Neural crest cell (in vitro differentiated cells): Measurements from ENCODE around the gene CD47. TPM values are rescaled to one million over a fixed set of nuclear protein-coding genes. Genes with fewer than 3 reads are reported as not detected.

Experiments used
- DNase-seq: peaks from one replicate; pipeline ENCODE4 v3.0.0; 2021; ENCODE audit warnings: low read depth, mixed read lengths, low spot score
- H3K27ac Mint-ChIP-seq: one replicate; pipeline ENCODE4 v1.8.0; 2021; ENCODE audit warnings: mild to moderate bottlenecking, mixed read lengths; ENCODE audit not compliant: unreplicated experiment
- H3K27me3 Mint-ChIP-seq: 2 replicates; pipeline ENCODE4 v1.8.0; 2021; ENCODE audit warnings: low read depth, mild to moderate bottlenecking, mixed read lengths
- H3K36me3 Mint-ChIP-seq: 2 replicates; pipeline ENCODE4 v1.8.0; 2021; ENCODE audit warnings: low read depth, mild to moderate bottlenecking, mixed read lengths
- H3K4me1 Mint-ChIP-seq: 2 replicates; pipeline ENCODE4 v1.8.0; 2021; ENCODE audit warnings: mixed read lengths
- H3K4me3 Mint-ChIP-seq: one replicate; pipeline ENCODE4 v1.8.0; 2021; ENCODE audit warnings: mild to moderate bottlenecking, mixed read lengths
- H3K9me3 Mint-ChIP-seq: 2 replicates; pipeline ENCODE4 v1.8.0; 2021; ENCODE audit warnings: mixed read lengths
- CTCF ChIP-seq: fragments of 200-600 bp; sonication (generic); conservative IDR thresholded peaks from 2 replicates; pipeline ENCODE4 v1.5.0; 2021; ENCODE audit warnings: antibody characterized with exemption, mild to moderate bottlenecking
- total RNA-seq: library from RNA; stranded (reverse); gene quantifications from 2 replicates; pipeline ENCODE4 v1.2.1, GENCODE V29; 2021

The CD47 gene
- total RNA-seq, 1 donor from 2014 or later: 48.3 TPM

- Mint-ChIP-seq H3K27me3 (no peaks in the 10 kb centered on the region), H3K27ac (no peak overlapping the region), H3K4me1 (peaks cover 20% of the 10 kb centered on the region), H3K36me3 (no peaks in the 10 kb centered on the region), H3K4me3 (no peak overlapping the region), H3K9me3 (peaks cover 2% of the 10 kb centered on the region)
- TF ChIP-seq CTCF: no peak
- DNase-seq: no peak
Measured at GRCh38 chr3:107994181-107994580, 96.7 kb downstream of the CD47 start.

GRCh38 chr3:107993771-107994170 lies 97.1 kb downstream of the CD47 start:
- peaks cover 2% of the 10 kb centered on the region for H3K9me3 Mint-ChIP-seq
- TF ChIP-seq CTCF: no peak
- H3K27me3 Mint-ChIP-seq: no peaks in the 10 kb centered on the region
- peaks cover 20% of the 10 kb centered on the region for H3K4me1 Mint-ChIP-seq
- no peak for DNase-seq
- no peaks in the 10 kb centered on the region for H3K36me3 Mint-ChIP-seq
- no peak overlapping the region for H3K27ac Mint-ChIP-seq
- no peak overlapping the region for H3K4me3 Mint-ChIP-seq

Other genes starting within 250 kb of the CD47 start
- 47.6 and 53.4 TPM in 2 replicates for gene IFT57, start 131.4 kb upstream of the CD47 start, total RNA-seq
- gene HHLA2, start 205.5 kb upstream of the CD47 start, total RNA-seq: not detected in 2 replicates